Measurements from ENCODE around the gene GET4.
"Not testable (repeated sequence)": the region's sequence is repeated elsewhere in the genome, so short reads cannot be mapped to it uniquely, and the experiment has no call there.

DNA sequence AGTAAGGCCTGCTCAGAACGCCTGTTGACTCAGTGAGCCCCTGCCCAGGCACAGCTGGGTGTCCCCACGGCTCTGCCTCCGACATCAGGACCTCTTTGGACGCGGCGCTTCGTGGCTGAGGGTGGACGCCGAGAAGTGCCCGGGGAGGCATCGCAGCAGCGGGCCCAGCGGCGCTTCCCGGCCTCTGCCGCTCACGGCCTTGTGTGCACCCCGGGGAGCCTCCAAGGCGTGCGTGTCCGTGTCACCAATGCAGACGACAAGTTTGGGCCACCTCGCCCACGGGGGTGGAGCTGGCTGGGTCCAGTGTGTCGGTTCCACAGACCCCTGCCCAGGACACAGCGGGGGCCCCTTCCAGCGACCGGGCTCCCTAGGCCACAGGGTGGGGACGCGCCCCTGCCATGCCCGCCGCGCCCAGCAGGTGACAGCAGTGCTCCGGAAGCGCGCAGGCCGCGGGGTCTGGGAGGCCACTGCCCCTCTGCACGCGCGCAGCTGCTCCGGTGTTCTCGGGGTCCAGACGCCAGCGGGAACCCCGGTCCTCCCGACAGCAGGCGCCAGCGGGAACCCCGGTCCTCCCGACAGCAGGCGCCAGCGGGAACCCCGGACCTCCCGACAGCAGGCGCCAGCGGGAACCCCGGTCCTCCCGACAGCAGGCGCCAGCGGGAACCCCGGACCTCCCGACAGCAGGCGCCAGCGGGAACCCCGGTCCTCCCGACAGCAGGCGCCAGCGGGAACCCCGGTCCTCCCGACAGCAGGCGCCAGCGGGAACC is 32.4 kb downstream of the GET4 start:
- TF ChIP-seq, protein P1, sequence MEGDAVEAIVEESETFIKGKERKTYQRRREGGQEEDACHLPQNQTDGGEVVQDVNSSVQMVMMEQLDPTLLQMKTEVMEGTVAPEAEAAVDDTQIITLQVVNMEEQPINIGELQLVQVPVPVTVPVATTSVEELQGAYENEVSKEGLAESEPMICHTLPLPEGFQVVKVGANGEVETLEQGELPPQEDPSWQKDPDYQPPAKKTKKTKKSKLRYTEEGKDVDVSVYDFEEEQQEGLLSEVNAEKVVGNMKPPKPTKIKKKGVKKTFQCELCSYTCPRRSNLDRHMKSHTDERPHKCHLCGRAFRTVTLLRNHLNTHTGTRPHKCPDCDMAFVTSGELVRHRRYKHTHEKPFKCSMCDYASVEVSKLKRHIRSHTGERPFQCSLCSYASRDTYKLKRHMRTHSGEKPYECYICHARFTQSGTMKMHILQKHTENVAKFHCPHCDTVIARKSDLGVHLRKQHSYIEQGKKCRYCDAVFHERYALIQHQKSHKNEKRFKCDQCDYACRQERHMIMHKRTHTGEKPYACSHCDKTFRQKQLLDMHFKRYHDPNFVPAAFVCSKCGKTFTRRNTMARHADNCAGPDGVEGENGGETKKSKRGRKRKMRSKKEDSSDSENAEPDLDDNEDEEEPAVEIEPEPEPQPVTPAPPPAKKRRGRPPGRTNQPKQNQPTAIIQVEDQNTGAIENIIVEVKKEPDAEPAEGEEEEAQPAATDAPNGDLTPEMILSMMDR (IDR thresholded peaks at IDR 0.05 in 2 of 3, conservative IDR thresholded peaks at IDR 0.05 in 1 of 3; ENCODE audit: control insufficient read depth in 2 of 3, extremely low read depth in 1 of 3, insufficient read depth in 1 of 3, low read depth in 3 of 3, low read length in 3 of 3), result peak; percentile 83 to 98 (median 93)
- TF ChIP-seq SREBF2 (IDR thresholded peaks at IDR 0.05; ENCODE audit: low read length); POLR2A (IDR thresholded peaks at IDR 0.05; ENCODE audit: low read depth, low read length); CREM (IDR thresholded peaks at IDR 0.05; ENCODE audit: low read depth); NFYA (IDR thresholded peaks at IDR 0.05; ENCODE audit: borderline replicate concordance, low read depth, low read length); SMAD1 (IDR thresholded peaks at IDR 0.05; ENCODE audit: low read depth, partially characterized antibody); CBX5 (IDR thresholded peaks at IDR 0.05; ENCODE audit: low read depth); TAF1 (IDR thresholded peaks at IDR 0.05; ENCODE audit: borderline replicate concordance, low read depth, low read length): not testable (repeated sequence)
- TF ChIP-seq ZNF24 (IDR thresholded peaks at IDR 0.05) (peak; percentile 32; the same call in 1 of the 2 replicates), MXI1 (IDR thresholded peaks at IDR 0.05; ENCODE audit: low read depth, low read length) (peak; percentile 48; the same call in 1 of the 2 replicates)
- TF ChIP-seq, protein P2, sequence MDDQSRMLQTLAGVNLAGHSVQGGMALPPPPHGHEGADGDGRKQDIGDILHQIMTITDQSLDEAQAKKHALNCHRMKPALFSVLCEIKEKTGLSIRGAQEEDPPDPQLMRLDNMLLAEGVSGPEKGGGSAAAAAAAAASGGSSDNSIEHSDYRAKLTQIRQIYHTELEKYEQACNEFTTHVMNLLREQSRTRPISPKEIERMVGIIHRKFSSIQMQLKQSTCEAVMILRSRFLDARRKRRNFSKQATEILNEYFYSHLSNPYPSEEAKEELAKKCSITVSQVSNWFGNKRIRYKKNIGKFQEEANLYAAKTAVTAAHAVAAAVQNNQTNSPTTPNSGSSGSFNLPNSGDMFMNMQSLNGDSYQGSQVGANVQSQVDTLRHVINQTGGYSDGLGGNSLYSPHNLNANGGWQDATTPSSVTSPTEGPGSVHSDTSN (IDR thresholded peaks at IDR 0.05; ENCODE audit: insufficient replicate concordance, low read depth, low read length), result not testable (repeated sequence)
- TF ChIP-seq, protein P3, sequence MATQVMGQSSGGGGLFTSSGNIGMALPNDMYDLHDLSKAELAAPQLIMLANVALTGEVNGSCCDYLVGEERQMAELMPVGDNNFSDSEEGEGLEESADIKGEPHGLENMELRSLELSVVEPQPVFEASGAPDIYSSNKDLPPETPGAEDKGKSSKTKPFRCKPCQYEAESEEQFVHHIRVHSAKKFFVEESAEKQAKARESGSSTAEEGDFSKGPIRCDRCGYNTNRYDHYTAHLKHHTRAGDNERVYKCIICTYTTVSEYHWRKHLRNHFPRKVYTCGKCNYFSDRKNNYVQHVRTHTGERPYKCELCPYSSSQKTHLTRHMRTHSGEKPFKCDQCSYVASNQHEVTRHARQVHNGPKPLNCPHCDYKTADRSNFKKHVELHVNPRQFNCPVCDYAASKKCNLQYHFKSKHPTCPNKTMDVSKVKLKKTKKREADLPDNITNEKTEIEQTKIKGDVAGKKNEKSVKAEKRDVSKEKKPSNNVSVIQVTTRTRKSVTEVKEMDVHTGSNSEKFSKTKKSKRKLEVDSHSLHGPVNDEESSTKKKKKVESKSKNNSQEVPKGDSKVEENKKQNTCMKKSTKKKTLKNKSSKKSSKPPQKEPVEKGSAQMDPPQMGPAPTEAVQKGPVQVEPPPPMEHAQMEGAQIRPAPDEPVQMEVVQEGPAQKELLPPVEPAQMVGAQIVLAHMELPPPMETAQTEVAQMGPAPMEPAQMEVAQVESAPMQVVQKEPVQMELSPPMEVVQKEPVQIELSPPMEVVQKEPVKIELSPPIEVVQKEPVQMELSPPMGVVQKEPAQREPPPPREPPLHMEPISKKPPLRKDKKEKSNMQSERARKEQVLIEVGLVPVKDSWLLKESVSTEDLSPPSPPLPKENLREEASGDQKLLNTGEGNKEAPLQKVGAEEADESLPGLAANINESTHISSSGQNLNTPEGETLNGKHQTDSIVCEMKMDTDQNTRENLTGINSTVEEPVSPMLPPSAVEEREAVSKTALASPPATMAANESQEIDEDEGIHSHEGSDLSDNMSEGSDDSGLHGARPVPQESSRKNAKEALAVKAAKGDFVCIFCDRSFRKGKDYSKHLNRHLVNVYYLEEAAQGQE (IDR thresholded peaks at IDR 0.05; ENCODE audit: low read depth, low read length), result not testable (repeated sequence)
